ENCODE results near the gene RANBP1. TPM values are rescaled to one million over a fixed set of nuclear protein-coding genes. Genes with fewer than 3 reads are reported as not detected.
A peak's percentile ranks its signal among the peaks of the same experiment; 100 is the strongest.

The RANBP1 gene
- total RNA-seq, 1 donor from 2014 or later, result 133 TPM

DNA sequence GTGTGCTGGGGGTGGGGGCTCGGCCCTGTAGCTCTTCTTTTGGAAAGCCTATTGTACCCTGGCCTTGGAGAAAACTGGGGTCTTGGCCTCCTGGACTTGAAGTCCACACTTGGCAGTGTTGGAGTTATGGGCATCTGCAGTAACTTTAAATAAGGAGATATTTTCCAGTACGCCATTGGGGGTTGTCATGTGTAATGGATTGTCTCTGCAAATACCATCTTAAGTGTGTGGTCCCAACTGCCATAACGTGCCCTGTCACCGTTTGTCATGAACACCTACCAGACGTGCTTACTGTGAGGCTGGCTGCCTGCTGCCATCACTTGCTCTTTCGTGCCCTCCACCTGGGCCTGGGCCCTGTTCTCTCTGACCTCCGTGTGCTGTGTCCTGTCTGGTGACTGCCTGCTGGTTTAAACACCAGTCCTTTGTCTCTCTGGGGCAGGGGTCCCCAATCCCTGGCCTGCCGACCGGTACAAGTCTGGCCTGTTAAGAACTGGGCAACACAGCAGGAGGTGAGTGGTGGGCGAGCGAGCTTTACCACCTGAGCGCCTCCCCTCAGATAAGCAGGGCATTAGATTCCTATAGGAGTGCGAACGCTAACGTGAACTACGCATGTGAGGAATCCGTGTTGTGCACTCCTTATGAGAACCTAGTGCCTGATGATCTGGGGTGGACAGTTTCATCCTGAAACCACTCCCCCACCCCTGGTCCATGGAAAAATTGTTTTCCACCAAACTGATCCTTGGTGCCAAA is 12.1 kb downstream of the RANBP1 start:
- ATAC-seq (ENCODE audit: low read depth) (no peak), DNase-seq (no peak)
- TF ChIP-seq CTCF (IDR thresholded peaks at IDR 0.05), result no peak
- Mint-ChIP-seq H3K36me3 (ENCODE audit: low read depth) (peaks cover 46% of the 10 kb centered on the region), H3K4me1 (peaks cover 11% of the 10 kb centered on the region), H3K9me3 (no peaks in the 10 kb centered on the region), H3K27ac (no peak overlapping the region), H3K4me3 (no peak overlapping the region), H3K27me3 (no peaks in the 10 kb centered on the region)
- ChIA-PET POLR2A (interaction anchor here (2.6 kb wide), 1 partner anchor 10 kb away, joined by 8 read pairs; the partner anchor contains the start of gene TRMT2A), CTCF (no interaction called here)
- intact Hi-C loops (cut with micrococcal nuclease), result no loop called here

- no peak for ATAC-seq (ENCODE audit: low read depth)
- POLR2A ChIA-PET, result no interaction called here
- Mint-ChIP-seq H3K36me3 (ENCODE audit: low read depth) (peaks cover 46% of the 10 kb centered on the region), H3K27me3 (no peaks in the 10 kb centered on the region), H3K27ac (no peak overlapping the region), H3K4me3 (no peak overlapping the region), H3K9me3 (no peaks in the 10 kb centered on the region), H3K4me1 (peaks cover 16% of the 10 kb centered on the region)
- TF ChIP-seq CTCF (IDR thresholded peaks at IDR 0.05), result no peak
- CTCF ChIA-PET, result no interaction called here
- no peak for DNase-seq
- intact Hi-C loops (cut with micrococcal nuclease), result no loop called here
Observed at GRCh38 chr22:20128619-20128901, 12.7 kb downstream of the RANBP1 start.

DNA sequence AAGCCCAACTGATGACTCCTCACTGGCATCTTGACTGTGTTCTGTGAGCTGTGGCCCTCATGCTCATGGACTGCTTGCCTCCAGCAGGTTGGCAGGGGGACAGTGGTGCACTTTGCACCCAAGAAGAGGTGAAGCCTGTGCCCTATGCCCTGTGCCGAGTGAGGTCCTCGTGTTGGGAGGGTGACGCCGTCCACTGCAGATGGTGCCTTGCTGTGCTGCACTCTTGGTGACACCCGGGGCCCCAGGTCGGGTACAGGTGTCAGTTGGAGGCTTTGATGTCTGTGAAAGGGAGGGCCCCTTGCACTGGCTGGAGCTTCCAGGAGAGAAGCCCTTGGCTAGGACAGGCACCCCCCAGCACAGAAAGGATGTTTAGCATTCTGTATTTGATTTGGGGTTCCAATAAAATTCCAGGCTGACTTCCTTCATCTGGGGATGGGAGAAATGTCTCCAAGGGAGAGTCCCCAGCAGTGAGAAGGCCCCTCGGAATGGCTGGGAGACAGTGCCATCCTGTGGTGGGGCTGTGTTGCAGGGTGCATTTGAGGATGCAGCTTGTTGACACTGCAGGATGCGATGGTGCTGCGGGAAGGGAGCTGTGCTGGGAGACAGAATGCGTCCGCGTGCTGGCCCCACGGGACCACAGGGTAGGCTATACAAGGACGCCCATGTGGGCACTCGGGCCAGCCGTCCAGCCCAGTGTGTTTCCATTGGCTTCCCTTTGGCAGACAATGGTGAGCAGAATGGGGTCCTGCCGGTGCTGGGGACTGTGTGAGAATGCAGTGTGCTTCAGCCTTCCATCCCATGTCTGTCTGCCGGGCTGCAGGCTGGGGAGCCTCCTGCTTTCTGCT is 13.2 kb downstream of the RANBP1 start:
- CTCF ChIA-PET, result interaction anchor here (1.3 kb wide), 1 partner anchor 159 kb away, joined by 4 read pairs; no protein-coding TSS in a partner anchor
- Mint-ChIP-seq H3K36me3 (ENCODE audit: low read depth) (peaks cover 42% of the 10 kb centered on the region), H3K9me3 (no peaks in the 10 kb centered on the region), H3K27ac (peak overlapping the region; percentile 24), H3K4me3 (no peak overlapping the region), H3K27me3 (no peaks in the 10 kb centered on the region), H3K4me1 (peaks cover 20% of the 10 kb centered on the region)
- intact Hi-C loops (cut with micrococcal nuclease), result no loop called here
- DNase-seq, result no peak
- no peak for TF ChIP-seq CTCF (IDR thresholded peaks at IDR 0.05)
- ATAC-seq (ENCODE audit: low read depth), result no peak
- POLR2A ChIA-PET, result interaction anchor here (1.5 kb wide), 1 partner anchor 12 kb away, joined by 4 read pairs; the partner anchor contains the start of gene TRMT2A

DNA sequence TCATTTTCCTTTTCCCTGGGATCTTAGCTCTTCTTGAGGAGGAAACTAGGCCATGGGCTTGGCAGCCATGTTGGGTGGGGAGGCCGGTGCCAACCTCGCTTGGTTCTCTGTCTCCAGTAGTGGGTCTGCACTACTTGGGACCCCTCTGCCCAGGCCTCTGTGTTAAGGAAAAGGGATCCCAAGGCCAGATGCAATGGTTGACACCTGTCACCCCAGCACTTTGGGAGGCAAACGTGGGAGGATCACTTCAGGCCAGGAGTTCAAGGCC is 13.8 kb downstream of the RANBP1 start:
- ATAC-seq (ENCODE audit: low read depth) (no peak), DNase-seq (no peak)
- no peak for TF ChIP-seq CTCF (IDR thresholded peaks at IDR 0.05)
- Mint-ChIP-seq H3K36me3 (ENCODE audit: low read depth) (peaks cover 38% of the 10 kb centered on the region), H3K27ac (no peak overlapping the region), H3K27me3 (no peaks in the 10 kb centered on the region), H3K9me3 (no peaks in the 10 kb centered on the region), H3K4me3 (no peak overlapping the region), H3K4me1 (peaks cover 25% of the 10 kb centered on the region)
- POLR2A ChIA-PET, result interaction anchor here (1.5 kb wide), 1 partner anchor 12 kb away, joined by 4 read pairs; the partner anchor contains the start of gene TRMT2A
- CTCF ChIA-PET, result interaction anchor here (1.3 kb wide), 1 partner anchor 159 kb away, joined by 4 read pairs; no protein-coding TSS in a partner anchor
- intact Hi-C loops (cut with micrococcal nuclease), result loop anchor here (2.0 to 5.0 kb wide), 4 partner anchors 77 to 729 kb away; partner anchors contain the start of genes HIRA, KLHL22, MRPL40 and PI4KA

- ATAC-seq (ENCODE audit: low read depth), result no peak
- intact Hi-C loops (cut with micrococcal nuclease), result loop anchor here (2.0 to 5.0 kb wide), 4 partner anchors 76 to 728 kb away; partner anchors contain the start of genes HIRA, KLHL22, MRPL40 and PI4KA
- POLR2A ChIA-PET, result interaction anchor here (1.3 to 1.5 kb wide), 2 partner anchors 13 kb away, joined by 4 to 8 read pairs; partner anchors contain the start of gene TRMT2A
Observed at GRCh38 chr22:20130319-20130718, 14.4 kb downstream of the RANBP1 start.

More at GRCh38 chr22:20130319-20130718, 14.4 kb downstream of the RANBP1 start:
- H3K4me3 Mint-ChIP-seq, result peak overlapping the region; percentile 50
- DNase-seq, result no peak
- H3K36me3 Mint-ChIP-seq (ENCODE audit: low read depth), result peaks cover 31% of the 10 kb centered on the region
- H3K27ac Mint-ChIP-seq, result no peak overlapping the region
- no peaks in the 10 kb centered on the region for H3K27me3 Mint-ChIP-seq
- H3K9me3 Mint-ChIP-seq, result no peaks in the 10 kb centered on the region
- peaks cover 30% of the 10 kb centered on the region for H3K4me1 Mint-ChIP-seq
- CTCF ChIA-PET, result no interaction called here
- no peak for TF ChIP-seq CTCF (IDR thresholded peaks at IDR 0.05)
